GM18507 (cell line): ENCODE measurements around the gene NPW.

Experiments
- DNase-seq: peaks from one replicate; pipeline ENCODE4 v3.0.0; 2011; ENCODE audit warnings: low read depth; ENCODE audit not compliant: insufficient read length; ENCODE audit errors: extremely low spot score
- FAIRE-seq: peaks from 2 replicates; lab custom pipeline; 2011; peaks lifted over from hg19 to GRCh38; lab: Jason Lieb, UNC

Gene NPW

GRCh38 chr16:2019518-2019920 is at the start of gene NPW:
TSS of gene NPW (plus strand) at chr16:2019785.
- DNase-seq, result no peak
- FAIRE-seq, result no peak

- FAIRE-seq (peak; percentile 98), DNase-seq (peak; percentile 88)
These were observed 47.6 kb upstream of the NPW start, which contains the start of gene TBL3 for GRCh38 chr16:1971796-1972489. TSS of gene TBL3 (plus strand) at chr16:1972053. CDS start at chr16:1972165, 112 bp downstream.

DNA sequence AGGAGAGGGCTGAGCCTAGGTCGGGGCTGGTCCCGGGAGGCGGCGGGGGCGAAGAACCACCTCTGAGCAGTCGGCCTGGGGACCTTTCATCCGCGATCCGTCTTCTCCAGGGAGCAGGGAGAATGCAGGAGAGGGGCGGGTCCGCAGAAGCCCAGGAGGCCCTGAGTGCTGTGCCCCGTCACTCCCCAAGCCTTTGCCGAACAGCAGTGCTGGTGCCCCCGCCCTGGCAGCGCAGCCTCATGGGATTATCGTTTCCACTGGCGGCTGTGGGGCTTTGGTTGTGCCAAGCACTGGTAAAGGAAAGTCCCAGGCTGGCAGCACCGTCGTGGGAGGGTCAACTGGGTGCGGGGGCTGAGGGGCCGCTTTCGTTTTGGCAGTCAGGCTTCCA is 47.1 kb upstream of the NPW start:
- DNase-seq (no peak), FAIRE-seq (no peak)

DNA sequence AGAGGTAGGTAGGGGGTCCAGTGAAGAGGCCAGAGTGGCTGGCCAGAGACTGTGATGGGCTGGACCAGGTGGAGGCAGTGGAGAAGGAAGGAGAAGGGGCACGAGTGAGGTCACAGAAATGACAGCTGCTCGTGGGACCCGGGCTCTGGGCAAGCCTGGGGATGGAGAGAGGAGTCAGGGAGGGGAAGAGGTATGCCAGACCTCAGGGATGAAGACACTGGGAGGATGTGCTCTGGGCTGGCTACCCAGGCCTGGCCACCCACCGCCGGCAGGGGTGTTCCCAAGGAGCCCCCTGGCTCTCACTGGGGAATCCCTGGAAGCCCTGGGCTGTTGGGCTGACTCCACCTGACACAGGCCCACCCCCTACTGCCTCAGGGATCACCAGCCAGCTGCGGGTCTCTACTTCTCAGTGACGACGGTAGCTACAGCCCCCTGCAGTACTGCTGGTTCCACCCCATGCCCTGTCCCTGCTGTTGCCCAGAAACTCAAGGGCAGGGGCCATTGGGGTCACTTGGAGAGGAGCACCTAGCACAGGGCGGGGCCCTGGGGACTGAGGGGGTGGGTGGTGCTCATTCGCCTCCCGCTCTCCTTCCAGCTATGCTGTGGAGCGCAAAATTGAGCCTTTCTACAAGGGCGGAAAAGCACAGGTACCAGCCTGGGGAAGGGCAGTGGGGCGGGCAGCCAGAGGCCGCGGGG is 46.0 kb upstream of the NPW start:
- DNase-seq (no peak), FAIRE-seq (no peak)

- DNase-seq (no peak), FAIRE-seq (no peak)
These were observed 45.2 kb upstream of the NPW start for GRCh38 chr16:1974157-1975070.

GRCh38 chr16:1975432-1976215 is 44.0 kb upstream of the NPW start:
- FAIRE-seq (no peak), DNase-seq (no peak)

DNA sequence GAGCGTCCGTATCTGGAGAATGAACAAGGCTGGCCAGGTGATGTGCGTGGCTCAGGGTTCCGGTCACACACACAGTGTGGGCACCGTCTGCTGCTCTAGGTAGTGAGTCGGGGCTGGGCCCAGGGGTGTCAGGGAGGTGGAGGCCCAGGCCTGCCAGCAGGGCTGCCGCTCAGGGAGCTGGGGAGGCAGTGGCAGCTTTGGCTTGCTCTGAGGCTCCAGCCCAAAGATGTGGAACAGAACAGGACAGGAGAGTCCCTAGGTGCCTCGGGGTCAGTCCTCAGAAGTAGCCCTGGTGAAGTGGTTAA is 43.4 kb upstream of the NPW start:
- DNase-seq, result no peak
- FAIRE-seq, result no peak

DNA sequence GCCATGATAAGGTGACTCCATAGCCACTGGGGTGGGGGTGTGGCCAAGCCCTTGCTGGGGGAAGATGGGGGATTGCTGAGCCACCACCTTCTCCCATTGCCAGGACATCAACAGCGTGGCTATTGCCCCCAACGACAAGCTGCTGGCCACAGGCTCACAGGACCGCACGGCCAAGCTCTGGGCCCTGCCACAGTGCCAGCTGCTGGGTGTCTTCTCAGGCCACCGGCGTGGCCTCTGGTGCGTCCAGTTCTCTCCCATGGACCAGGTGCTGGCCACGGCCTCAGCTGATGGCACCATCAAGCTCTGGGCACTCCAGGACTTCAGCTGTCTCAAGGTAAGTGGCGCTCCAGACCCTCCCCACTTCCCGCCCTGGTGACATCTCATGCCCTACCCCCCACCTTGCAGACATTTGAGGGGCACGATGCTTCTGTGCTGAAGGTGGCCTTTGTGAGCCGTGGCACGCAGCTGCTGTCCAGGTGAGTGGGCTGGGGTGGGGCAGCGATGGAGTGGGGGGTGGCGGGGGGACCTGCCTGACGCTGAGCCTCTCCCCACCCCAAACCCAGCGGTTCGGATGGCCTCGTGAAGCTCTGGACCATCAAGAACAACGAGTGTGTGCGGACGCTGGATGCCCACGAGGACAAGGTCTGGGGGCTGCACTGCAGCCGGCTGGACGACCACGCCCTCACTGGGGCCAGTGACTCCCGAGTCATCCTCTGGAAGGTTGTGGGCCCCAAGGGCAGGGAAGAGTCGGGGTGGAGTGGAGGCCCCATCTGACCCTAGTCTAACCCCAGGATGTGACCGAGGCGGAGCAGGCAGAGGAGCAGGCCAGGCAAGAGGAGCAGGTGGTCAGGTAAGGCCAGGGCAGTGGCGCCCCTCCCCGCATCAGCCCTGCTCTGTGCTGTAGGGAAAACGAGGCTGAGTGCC is 42.4 kb upstream of the NPW start:
- FAIRE-seq (no peak), DNase-seq (no peak)

DNA sequence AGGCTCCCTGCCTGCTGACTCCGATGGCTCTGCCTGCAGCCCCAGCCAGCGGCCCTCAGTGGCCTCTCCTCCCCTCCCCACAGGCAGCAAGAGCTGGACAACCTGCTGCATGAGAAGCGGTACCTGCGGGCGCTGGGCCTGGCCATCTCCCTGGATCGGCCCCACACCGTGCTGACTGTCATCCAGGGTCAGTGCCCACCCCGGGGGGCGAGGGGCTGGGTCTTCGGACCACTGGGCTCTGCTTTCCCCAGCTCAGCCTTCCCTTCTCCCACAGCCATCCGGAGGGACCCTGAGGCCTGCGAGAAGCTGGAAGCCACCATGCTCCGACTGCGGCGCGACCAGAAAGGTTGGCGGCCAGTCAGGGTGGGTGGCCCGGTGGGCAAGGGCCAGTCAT is 41.7 kb upstream of the NPW start:
- FAIRE-seq (no peak), DNase-seq (no peak)

GRCh38 chr16:1978476-1979120 is 41.0 kb upstream of the NPW start:
- DNase-seq, result no peak
- no peak for FAIRE-seq

DNA sequence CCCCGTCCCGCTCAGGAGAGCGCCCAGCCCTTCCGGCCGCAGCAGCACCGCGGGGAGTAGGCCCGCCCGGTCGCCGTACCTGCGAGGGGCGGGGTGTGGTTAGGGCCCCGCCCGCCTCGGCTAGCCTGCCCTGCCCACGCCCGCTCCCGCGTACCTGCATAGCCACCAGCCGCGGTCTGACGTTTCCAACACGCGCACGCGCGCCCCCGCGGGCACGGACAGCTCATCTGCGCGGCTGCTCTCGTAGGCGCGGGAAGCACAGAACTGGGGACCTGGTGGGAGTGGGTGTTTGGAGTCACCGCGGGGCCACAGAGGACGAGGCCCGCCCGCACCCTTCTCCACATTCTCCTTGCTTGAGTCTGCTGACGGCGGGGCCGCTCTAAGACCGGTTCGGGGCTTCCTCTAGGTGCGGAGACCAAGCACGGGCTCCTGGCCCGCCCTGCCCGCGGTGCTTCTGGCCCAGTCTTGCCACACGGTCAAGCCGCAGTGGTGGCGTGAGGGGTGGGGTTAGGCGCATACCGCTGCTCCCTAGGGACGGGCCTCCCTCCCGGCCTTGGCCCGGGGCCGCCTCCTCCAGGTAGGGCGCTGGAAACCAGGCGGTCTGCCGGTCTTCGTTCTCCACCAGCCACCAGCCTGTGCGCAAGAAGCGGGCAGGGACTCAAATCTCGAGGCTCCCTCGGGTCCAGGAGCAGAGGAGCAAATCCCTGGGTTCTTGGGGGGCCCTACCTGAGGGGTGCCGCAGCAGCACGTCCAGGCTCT is 40.1 kb upstream of the NPW start:
- DNase-seq (no peak), FAIRE-seq (no peak)

- FAIRE-seq, result no peak
- DNase-seq, result no peak
These were observed 39.4 kb upstream of the NPW start for GRCh38 chr16:1980030-1980769.

GRCh38 chr16:1980770-1981087 is 38.9 kb upstream of the NPW start:
- no peak for FAIRE-seq
- DNase-seq, result no peak

DNA sequence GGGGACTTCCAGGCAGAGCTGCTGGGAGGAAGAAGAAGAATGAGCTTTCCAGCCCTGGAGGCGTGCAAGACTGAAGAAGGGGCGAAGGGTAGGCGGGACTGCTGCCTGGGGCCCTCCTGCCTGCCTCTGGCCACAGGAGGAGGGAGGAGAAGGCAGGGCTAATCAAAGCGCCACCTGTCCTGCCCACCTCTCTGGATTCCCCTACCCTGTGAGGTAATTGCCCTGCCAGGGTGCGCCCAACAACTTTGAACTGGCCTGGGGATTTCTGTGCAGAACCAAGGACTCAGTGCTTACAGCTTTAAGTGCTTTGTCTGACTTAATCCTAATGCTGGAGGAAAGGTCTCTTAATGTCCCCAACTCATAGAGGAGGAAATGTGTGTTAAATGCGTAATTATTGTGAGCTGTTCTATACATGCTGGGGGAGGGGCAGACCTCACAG is 38.2 kb upstream of the NPW start, which contains the start of gene NOXO1:
Gene NOXO1, minus strand, starts transcription at position 72 of the 439 bp plus-strand sequence. CDS start 290 bp downstream, outside the sequence.
- no peak for DNase-seq
- no peak for FAIRE-seq

GRCh38 chr16:1982013-1982433 is 37.6 kb upstream of the NPW start:
- DNase-seq (no peak), FAIRE-seq (no peak)

GRCh38 chr16:1982991-1983543 is 36.5 kb upstream of the NPW start:
- no peak for DNase-seq
- no peak for FAIRE-seq
